Activated T-helper 17 cell treated with anti-CD3 and anti-CD28 coated beads, Interleukin-2, amount 50 U/mL, for 72 hours (primary cell): ENCODE results near the gene KIAA0825. TPM values are rescaled to one million over a fixed set of nuclear protein-coding genes. Genes with fewer than 3 reads are reported as not detected.

Source experiments
- ATAC-seq: fragments of 150-1000 bp; cut with Tn5 transposase; replicated peaks from 2 replicates; pipeline ENCODE4 v1.10.0; 2021; ENCODE audit warnings: mild to moderate bottlenecking, moderate library complexity
- H3K27ac Mint-ChIP-seq: one replicate; pipeline ENCODE4 v1.8.0; 2022; ENCODE audit warnings: mixed read lengths
- H3K27me3 Mint-ChIP-seq: one replicate; pipeline ENCODE4 v1.8.0; 2022; ENCODE audit warnings: mixed read lengths
- H3K36me3 Mint-ChIP-seq: one replicate; pipeline ENCODE4 v1.8.0; 2022; ENCODE audit warnings: low read depth, mild to moderate bottlenecking, mixed read lengths
- H3K4me1 Mint-ChIP-seq: one replicate; pipeline ENCODE4 v1.8.0; 2022; ENCODE audit warnings: mixed read lengths
- H3K4me3 Mint-ChIP-seq: one replicate; pipeline ENCODE4 v1.8.0; 2022; ENCODE audit warnings: mild to moderate bottlenecking, mixed read lengths
- H3K9me3 Mint-ChIP-seq: one replicate; pipeline ENCODE4 v1.8.0; 2022; ENCODE audit warnings: mixed read lengths
- total RNA-seq, 2 donors: library from RNA; stranded (reverse); gene quantifications; one replicate each; pipeline ENCODE4 v1.2.3, GENCODE V29; 2022

Gene KIAA0825
- total RNA-seq, 2 donors from 2014 or later: 0.97 to 1.1 TPM

GRCh38 chr5:94335936-94336335, 282.5 kb downstream of the KIAA0825 start:
- no peaks in the 10 kb centered on the region for H3K36me3 Mint-ChIP-seq
- H3K27me3 Mint-ChIP-seq: no peaks in the 10 kb centered on the region
- H3K27ac Mint-ChIP-seq: no peak overlapping the region
- no peak overlapping the region for H3K4me3 Mint-ChIP-seq
- no peaks in the 10 kb centered on the region for H3K4me1 Mint-ChIP-seq
- H3K9me3 Mint-ChIP-seq: peaks cover 9% of the 10 kb centered on the region
- ATAC-seq: no peak

- no peaks in the 10 kb centered on the region for H3K36me3 Mint-ChIP-seq
- ATAC-seq: no peak
- no peaks in the 10 kb centered on the region for H3K4me1 Mint-ChIP-seq
- no peak overlapping the region for H3K27ac Mint-ChIP-seq
- no peaks in the 10 kb centered on the region for H3K27me3 Mint-ChIP-seq
- peaks cover 10% of the 10 kb centered on the region for H3K9me3 Mint-ChIP-seq
- H3K4me3 Mint-ChIP-seq: no peak overlapping the region
Measured at GRCh38 chr5:94329115-94329514, 289.3 kb downstream of the KIAA0825 start.

- Mint-ChIP-seq H3K4me3 (no peak overlapping the region), H3K27ac (no peak overlapping the region), H3K36me3 (no peaks in the 10 kb centered on the region), H3K4me1 (no peaks in the 10 kb centered on the region), H3K9me3 (peaks cover 10% of the 10 kb centered on the region), H3K27me3 (no peaks in the 10 kb centered on the region)
- ATAC-seq: no peak
Measured at GRCh38 chr5:94326586-94326985, 291.8 kb downstream of the KIAA0825 start.

GRCh38 chr5:94316916-94317838, 301.2 kb downstream of the KIAA0825 start:
- H3K27ac Mint-ChIP-seq: no peak overlapping the region
- H3K36me3 Mint-ChIP-seq: no peaks in the 10 kb centered on the region
- no peaks in the 10 kb centered on the region for H3K4me1 Mint-ChIP-seq
- H3K9me3 Mint-ChIP-seq: no peaks in the 10 kb centered on the region
- ATAC-seq: peak; percentile 35
- no peak overlapping the region for H3K4me3 Mint-ChIP-seq
- no peaks in the 10 kb centered on the region for H3K27me3 Mint-ChIP-seq

- Mint-ChIP-seq H3K4me1 (no peaks in the 10 kb centered on the region), H3K27me3 (no peaks in the 10 kb centered on the region), H3K27ac (no peak overlapping the region), H3K4me3 (no peak overlapping the region), H3K9me3 (no peaks in the 10 kb centered on the region), H3K36me3 (no peaks in the 10 kb centered on the region)
- no peak for ATAC-seq
Measured at GRCh38 chr5:94314460-94315131, 303.8 kb downstream of the KIAA0825 start.

- Mint-ChIP-seq H3K4me3 (no peak overlapping the region), H3K27me3 (no peaks in the 10 kb centered on the region), H3K36me3 (no peaks in the 10 kb centered on the region), H3K9me3 (no peaks in the 10 kb centered on the region), H3K27ac (no peak overlapping the region), H3K4me1 (no peaks in the 10 kb centered on the region)
- no peak for ATAC-seq
Measured at GRCh38 chr5:94313696-94314095, 304.7 kb downstream of the KIAA0825 start.

GRCh38 chr5:94313188-94313587, 305.2 kb downstream of the KIAA0825 start:
- no peak for ATAC-seq
- H3K4me1 Mint-ChIP-seq: no peaks in the 10 kb centered on the region
- no peak overlapping the region for H3K4me3 Mint-ChIP-seq
- no peaks in the 10 kb centered on the region for H3K36me3 Mint-ChIP-seq
- H3K27me3 Mint-ChIP-seq: no peaks in the 10 kb centered on the region
- no peak overlapping the region for H3K27ac Mint-ChIP-seq
- H3K9me3 Mint-ChIP-seq: no peaks in the 10 kb centered on the region

GRCh38 chr5:94312298-94312697, 306.1 kb downstream of the KIAA0825 start:
- Mint-ChIP-seq H3K4me3 (no peak overlapping the region), H3K9me3 (no peaks in the 10 kb centered on the region), H3K4me1 (no peaks in the 10 kb centered on the region), H3K36me3 (no peaks in the 10 kb centered on the region), H3K27me3 (no peaks in the 10 kb centered on the region), H3K27ac (no peak overlapping the region)
- ATAC-seq: no peak

- no peak overlapping the region for H3K27ac Mint-ChIP-seq
- H3K27me3 Mint-ChIP-seq: no peaks in the 10 kb centered on the region
- no peaks in the 10 kb centered on the region for H3K9me3 Mint-ChIP-seq
- H3K4me1 Mint-ChIP-seq: no peaks in the 10 kb centered on the region
- no peaks in the 10 kb centered on the region for H3K36me3 Mint-ChIP-seq
- H3K4me3 Mint-ChIP-seq: no peak overlapping the region
- no peak for ATAC-seq
Measured at GRCh38 chr5:94310833-94311232, 307.6 kb downstream of the KIAA0825 start.

GRCh38 chr5:94309141-94309540, 309.3 kb downstream of the KIAA0825 start:
- no peak overlapping the region for H3K27ac Mint-ChIP-seq
- H3K4me1 Mint-ChIP-seq: no peaks in the 10 kb centered on the region
- no peaks in the 10 kb centered on the region for H3K9me3 Mint-ChIP-seq
- no peaks in the 10 kb centered on the region for H3K27me3 Mint-ChIP-seq
- H3K36me3 Mint-ChIP-seq: no peaks in the 10 kb centered on the region
- no peak overlapping the region for H3K4me3 Mint-ChIP-seq
- ATAC-seq: no peak

GRCh38 chr5:94308442-94308841, 310.0 kb downstream of the KIAA0825 start:
- no peak overlapping the region for H3K4me3 Mint-ChIP-seq
- H3K4me1 Mint-ChIP-seq: no peaks in the 10 kb centered on the region
- H3K27me3 Mint-ChIP-seq: no peaks in the 10 kb centered on the region
- H3K9me3 Mint-ChIP-seq: no peaks in the 10 kb centered on the region
- no peaks in the 10 kb centered on the region for H3K36me3 Mint-ChIP-seq
- H3K27ac Mint-ChIP-seq: no peak overlapping the region
- no peak for ATAC-seq

GRCh38 chr5:94304146-94304545, 314.3 kb downstream of the KIAA0825 start:
- no peaks in the 10 kb centered on the region for H3K9me3 Mint-ChIP-seq
- H3K36me3 Mint-ChIP-seq: no peaks in the 10 kb centered on the region
- no peaks in the 10 kb centered on the region for H3K27me3 Mint-ChIP-seq
- H3K4me1 Mint-ChIP-seq: no peaks in the 10 kb centered on the region
- ATAC-seq: no peak
- no peak overlapping the region for H3K27ac Mint-ChIP-seq
- no peak overlapping the region for H3K4me3 Mint-ChIP-seq

- Mint-ChIP-seq H3K27ac (no peak overlapping the region), H3K9me3 (peaks cover 10% of the 10 kb centered on the region), H3K36me3 (no peaks in the 10 kb centered on the region), H3K4me3 (no peak overlapping the region), H3K4me1 (no peaks in the 10 kb centered on the region), H3K27me3 (no peaks in the 10 kb centered on the region)
- no peak for ATAC-seq
Measured at GRCh38 chr5:94288937-94289336, 329.5 kb downstream of the KIAA0825 start.

- ATAC-seq: no peak
- no peaks in the 10 kb centered on the region for H3K9me3 Mint-ChIP-seq
- H3K27me3 Mint-ChIP-seq: no peaks in the 10 kb centered on the region
- no peaks in the 10 kb centered on the region for H3K36me3 Mint-ChIP-seq
- no peak overlapping the region for H3K27ac Mint-ChIP-seq
- no peak overlapping the region for H3K4me3 Mint-ChIP-seq
- no peaks in the 10 kb centered on the region for H3K4me1 Mint-ChIP-seq
Measured at GRCh38 chr5:94285984-94286383, 332.4 kb downstream of the KIAA0825 start.

GRCh38 chr5:94283093-94283492, 335.3 kb downstream of the KIAA0825 start:
- no peaks in the 10 kb centered on the region for H3K4me1 Mint-ChIP-seq
- ATAC-seq: no peak
- no peak overlapping the region for H3K27ac Mint-ChIP-seq
- no peak overlapping the region for H3K4me3 Mint-ChIP-seq
- H3K9me3 Mint-ChIP-seq: no peaks in the 10 kb centered on the region
- H3K27me3 Mint-ChIP-seq: no peaks in the 10 kb centered on the region
- H3K36me3 Mint-ChIP-seq: no peaks in the 10 kb centered on the region
